Thymus (tissue), 14 donors: ENCODE results near the gene TTC7B. TPM values are rescaled to one million over a fixed set of nuclear protein-coding genes. Genes with fewer than 3 reads are reported as not detected.
"Not testable (repeated sequence)": the region's sequence is repeated elsewhere in the genome, so short reads cannot be mapped to it uniquely, and the experiment has no call there.

Experiments used
- DNase-seq, 9 donors: peaks; one replicate each; pipeline ENCODE4 v3.0.0-alpha.2; 2013; ENCODE audit warnings: low spot score in 9 of 9, low read depth in 6 of 9, missing footprints in 1 of 9
- H3K27ac ChIP-seq, 2 donors: one replicate each; pipeline ENCODE4 v1.5.1; 2013; ENCODE audit warnings: control low read depth in 1 of 2, low read depth in 1 of 2, low read length in 1 of 2, mild to moderate bottlenecking in 1 of 2, moderate library complexity in 1 of 2
- H3K27me3 ChIP-seq, 2 donors: one replicate each; pipeline ENCODE4 v1.5.1; 2013; ENCODE audit warnings: low read length in 1 of 2; ENCODE audit not compliant: control insufficient read depth in 2 of 2, insufficient read depth in 1 of 2
- H3K36me3 ChIP-seq, 2 donors: one replicate each; pipeline ENCODE4 v1.5.1; 2013; ENCODE audit warnings: low read length in 1 of 2, mild to moderate bottlenecking in 1 of 2, moderate library complexity in 1 of 2; ENCODE audit not compliant: control insufficient read depth in 2 of 2, insufficient read depth in 2 of 2
- H3K4me1 ChIP-seq, 2 donors: one replicate each; pipeline ENCODE4 v1.5.1; 2013; ENCODE audit warnings: low read length in 2 of 2; ENCODE audit not compliant: control insufficient read depth in 2 of 2, insufficient read depth in 2 of 2
- H3K4me3 ChIP-seq, 2 donors: one replicate each; pipeline ENCODE4 v1.5.1; 2013; ENCODE audit warnings: low read length in 2 of 2, control low read depth in 1 of 2, mild to moderate bottlenecking in 1 of 2
- H3K9me3 ChIP-seq, 2 donors: one replicate each; pipeline ENCODE4 v1.5.1; 2013; ENCODE audit warnings: low read length in 1 of 2, mild to moderate bottlenecking in 1 of 2; ENCODE audit not compliant: control insufficient read depth in 2 of 2, insufficient read depth in 1 of 2
- WGBS: extraction: QIAGEN DNeasy Blood & Tissue Kit; methylation state at CpG from one replicate; pipeline ENCODE4 v1.1.7; 2013; 5-methylcytosine and 5-hydroxymethylcytosine counted together
- long read RNA-seq, 10 donors: transcript quantifications; one replicate each; lab custom pipeline, GENCODE V29; 2026
- polyA plus RNA-seq: library from polyadenylated mRNA; stranded (reverse); fragments of 200-250 nt; gene quantifications from one replicate; pipeline ENCODE4 v1.2.3, GENCODE V29; 2013
- total RNA-seq: library from RNA; stranded (reverse); fragments of 120-200 nt; gene quantifications from one replicate; pipeline ENCODE4 v1.2.4, GENCODE V29; 2013
- donor health status: healthy.

The TTC7B gene, protein sequence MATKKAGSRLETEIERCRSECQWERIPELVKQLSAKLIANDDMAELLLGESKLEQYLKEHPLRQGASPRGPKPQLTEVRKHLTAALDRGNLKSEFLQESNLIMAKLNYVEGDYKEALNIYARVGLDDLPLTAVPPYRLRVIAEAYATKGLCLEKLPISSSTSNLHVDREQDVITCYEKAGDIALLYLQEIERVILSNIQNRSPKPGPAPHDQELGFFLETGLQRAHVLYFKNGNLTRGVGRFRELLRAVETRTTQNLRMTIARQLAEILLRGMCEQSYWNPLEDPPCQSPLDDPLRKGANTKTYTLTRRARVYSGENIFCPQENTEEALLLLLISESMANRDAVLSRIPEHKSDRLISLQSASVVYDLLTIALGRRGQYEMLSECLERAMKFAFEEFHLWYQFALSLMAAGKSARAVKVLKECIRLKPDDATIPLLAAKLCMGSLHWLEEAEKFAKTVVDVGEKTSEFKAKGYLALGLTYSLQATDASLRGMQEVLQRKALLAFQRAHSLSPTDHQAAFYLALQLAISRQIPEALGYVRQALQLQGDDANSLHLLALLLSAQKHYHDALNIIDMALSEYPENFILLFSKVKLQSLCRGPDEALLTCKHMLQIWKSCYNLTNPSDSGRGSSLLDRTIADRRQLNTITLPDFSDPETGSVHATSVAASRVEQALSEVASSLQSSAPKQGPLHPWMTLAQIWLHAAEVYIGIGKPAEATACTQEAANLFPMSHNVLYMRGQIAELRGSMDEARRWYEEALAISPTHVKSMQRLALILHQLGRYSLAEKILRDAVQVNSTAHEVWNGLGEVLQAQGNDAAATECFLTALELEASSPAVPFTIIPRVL
- total RNA-seq (3.2 TPM), polyA plus RNA-seq (5.6 TPM)
- long read RNA-seq, donor 1: 0 reads
- long read RNA-seq, donor 2: 0 reads
- long read RNA-seq, donor 3, partial matches to known transcripts: 31 of 31 reads
- long read RNA-seq, donor 3, other reads (novel, unspliced or antisense): 0 of 31 reads
- long read RNA-seq, donor 4: 0 reads
- long read RNA-seq, donor 5, partial matches to known transcripts: 78 of 78 reads
- long read RNA-seq, donor 5, other reads (novel, unspliced or antisense): 0 of 78 reads
- long read RNA-seq, donor 6: 0 reads
- long read RNA-seq, donor 7: 0 reads
- long read RNA-seq, donor 8: 0 reads
- long read RNA-seq, donor 9: 0 reads
- long read RNA-seq, donor 10, partial matches to known transcripts: 16 of 16 reads
- long read RNA-seq, donor 10, other reads (novel, unspliced or antisense): 0 of 16 reads

- Histone ChIP-seq H3K9me3 (no peaks in the 10 kb centered on the region), H3K4me3 (peak within 1 kb of the TSS in 1 of 2 donors; percentile 68), H3K27me3 (peaks cover 9 to 37% of the 10 kb centered on the region in 2 donors), H3K27ac (no peak within 1 kb of the TSS), H3K36me3 (no peaks in the 10 kb centered on the region), H3K4me1 (peaks cover 0 to 5% of the 10 kb centered on the region in 2 donors)
- WGBS: 2% methylated on average over 111 of the region's 111 CpGs
- peak in 2 of 9 donors; percentile 12 to 24 for DNase-seq
Measured at GRCh38 chr14:90815822-90816662, at the start of gene TTC7B. Gene TTC7B (minus strand): TSS chr14:90816430. CDS start chr14:90816295, 135 bp downstream.

DNA sequence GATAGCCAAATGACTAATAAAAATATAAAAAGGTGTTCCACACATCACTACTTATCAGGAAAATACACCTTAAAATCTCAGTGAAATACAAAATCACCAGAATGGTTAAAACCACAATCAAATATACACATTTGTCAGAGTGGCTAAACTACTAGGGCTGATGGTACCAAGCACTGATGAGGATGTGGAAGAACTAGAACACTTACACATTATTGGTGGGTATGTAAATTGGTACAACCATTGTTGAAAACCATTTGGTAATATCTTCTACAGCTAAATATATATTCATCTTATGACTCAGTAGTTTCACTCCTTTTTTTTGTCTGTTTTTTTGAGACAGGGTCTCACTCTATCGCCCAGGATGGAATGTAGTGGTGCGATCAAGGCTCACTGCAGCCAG is 48.5 kb upstream of the TTC7B start:
- no peak overlapping the region for H3K27ac ChIP-seq
- 100% methylated on average over 2 of the region's 2 CpGs for WGBS
- H3K9me3 ChIP-seq: no peaks in the 10 kb centered on the region
- no peaks in the 10 kb centered on the region for H3K36me3 ChIP-seq
- no peak overlapping the region for H3K4me3 ChIP-seq
- H3K27me3 ChIP-seq: no peaks in the 10 kb centered on the region
- no peak for DNase-seq
- no peaks in the 10 kb centered on the region for H3K4me1 ChIP-seq

DNA sequence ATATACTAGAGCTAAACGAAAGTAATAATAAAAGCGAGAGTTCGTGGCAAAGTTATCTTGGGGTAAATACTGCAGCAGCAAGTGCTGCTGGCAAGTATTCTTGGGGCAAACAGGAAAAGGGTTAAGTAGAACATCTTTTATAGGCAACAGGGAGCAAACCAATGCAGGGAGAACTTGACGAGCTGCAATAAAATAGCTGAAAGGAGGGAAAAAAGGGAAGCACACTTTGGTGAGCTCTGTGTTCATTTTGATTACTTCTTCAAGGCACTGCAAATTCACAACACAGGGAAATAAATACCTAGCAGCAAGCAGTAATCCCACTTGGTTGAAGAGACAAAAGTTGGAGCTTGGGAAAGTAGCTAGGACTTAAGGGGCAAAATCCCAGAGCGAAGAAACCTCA is 42.3 kb upstream of the TTC7B start:
- no peak overlapping the region for H3K4me3 ChIP-seq
- WGBS: 89% methylated on average over 5 of the region's 5 CpGs

DNA sequence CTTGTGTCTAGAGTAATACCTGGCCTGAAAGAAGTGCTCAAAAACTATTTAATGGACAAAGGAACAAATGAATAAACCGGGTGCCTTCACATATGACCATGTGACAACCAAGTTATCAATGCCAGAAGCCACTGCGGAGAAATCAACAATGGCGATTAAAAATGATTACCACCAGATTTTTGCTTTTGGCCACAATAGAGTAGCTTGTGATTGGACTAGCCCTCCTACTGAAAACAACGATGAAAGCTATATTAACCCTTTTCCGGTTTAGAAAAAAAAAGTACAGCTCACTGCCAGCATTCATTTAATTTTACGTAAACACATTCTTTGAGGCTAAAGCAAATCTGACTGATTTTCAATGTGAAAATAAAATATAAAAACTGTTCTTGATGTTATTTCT is 41.6 kb upstream of the TTC7B start:
- no peak for DNase-seq
- no peak overlapping the region for H3K4me3 ChIP-seq
- H3K4me1 ChIP-seq: no peaks in the 10 kb centered on the region
- no peak overlapping the region for H3K27ac ChIP-seq
- H3K9me3 ChIP-seq: no peaks in the 10 kb centered on the region
- no peaks in the 10 kb centered on the region for H3K36me3 ChIP-seq
- 96% methylated on average over 6 of the region's 6 CpGs for WGBS
- H3K27me3 ChIP-seq: no peaks in the 10 kb centered on the region

More for the DNA sequence above, 42.3 kb upstream of the TTC7B start:
- no peaks in the 10 kb centered on the region for H3K4me1 ChIP-seq
- no peaks in the 10 kb centered on the region for H3K36me3 ChIP-seq
- no peak for DNase-seq
- H3K27ac ChIP-seq: no peak overlapping the region
- no peaks in the 10 kb centered on the region for H3K27me3 ChIP-seq
- H3K9me3 ChIP-seq: no peaks in the 10 kb centered on the region

DNA sequence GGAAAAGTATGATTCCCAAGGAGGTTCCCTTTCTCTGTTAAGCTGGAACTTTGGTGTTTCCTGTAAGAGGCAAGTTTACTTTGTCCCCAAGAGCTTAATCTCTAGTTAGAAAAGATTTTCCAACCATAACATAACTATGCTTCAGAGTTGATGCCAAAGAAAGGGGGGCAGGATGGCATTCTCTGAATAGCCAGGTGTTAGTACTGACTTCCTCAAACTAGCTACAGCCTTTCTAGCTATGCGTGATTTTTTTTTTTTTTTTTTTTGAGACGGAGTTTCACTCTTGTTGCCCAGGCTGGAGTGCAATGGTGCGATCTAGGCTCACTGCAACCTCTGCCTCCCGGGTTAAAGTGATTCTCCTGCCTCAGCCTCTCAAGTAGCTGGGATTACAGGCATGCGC is 39.9 kb upstream of the TTC7B start:
- not testable (repeated sequence) for H3K27me3 ChIP-seq, H3K4me1 ChIP-seq, H3K27ac ChIP-seq, H3K4me3 ChIP-seq, H3K36me3 ChIP-seq, DNase-seq, H3K9me3 ChIP-seq
- WGBS: 57% methylated on average over 5 of the region's 5 CpGs

GRCh38 chr14:90853116-90853515 is 36.9 kb upstream of the TTC7B start:
- no peak for DNase-seq
- H3K27ac ChIP-seq: no peak overlapping the region
- no peaks in the 10 kb centered on the region for H3K9me3 ChIP-seq
- no peak overlapping the region for H3K4me3 ChIP-seq
- no peaks in the 10 kb centered on the region for H3K36me3 ChIP-seq
- no peaks in the 10 kb centered on the region for H3K27me3 ChIP-seq
- no peaks in the 10 kb centered on the region for H3K4me1 ChIP-seq

- Histone ChIP-seq H3K4me3 (no peak overlapping the region), H3K9me3 (no peaks in the 10 kb centered on the region), H3K4me1 (no peaks in the 10 kb centered on the region), H3K27me3 (no peaks in the 10 kb centered on the region), H3K36me3 (no peaks in the 10 kb centered on the region), H3K27ac (no peak overlapping the region)
- no peak for DNase-seq
- 97% methylated on average over 5 of the region's 5 CpGs for WGBS
Measured at GRCh38 chr14:90851327-90852036, 35.3 kb upstream of the TTC7B start.

DNA sequence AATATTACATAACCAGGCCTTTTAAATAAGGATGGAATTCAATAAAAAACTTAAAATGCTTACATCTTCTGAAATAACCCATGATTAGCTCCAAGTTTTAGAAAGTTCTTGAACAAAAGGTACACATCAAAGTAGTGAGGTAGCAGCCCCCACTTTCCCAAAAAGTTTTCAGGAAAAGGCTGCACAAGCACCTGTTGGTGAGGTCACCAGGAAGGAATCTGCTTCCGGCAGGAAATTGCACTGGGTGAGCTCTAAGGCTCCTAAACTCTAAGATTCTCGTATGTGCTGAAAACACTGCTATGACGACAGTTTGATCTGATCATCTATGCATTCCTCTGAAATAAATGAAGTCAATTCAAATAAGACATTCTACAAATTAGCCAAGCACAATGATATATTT is 34.3 kb upstream of the TTC7B start:
- WGBS: 66% methylated on average over 3 of the region's 3 CpGs
- no peak overlapping the region for H3K4me3 ChIP-seq

More for the DNA sequence above, 34.3 kb upstream of the TTC7B start:
- Histone ChIP-seq H3K27ac (no peak overlapping the region), H3K4me1 (no peaks in the 10 kb centered on the region), H3K27me3 (no peaks in the 10 kb centered on the region), H3K9me3 (no peaks in the 10 kb centered on the region), H3K36me3 (no peaks in the 10 kb centered on the region)
- no peak for DNase-seq
